C4-2B (cell line): ENCODE results near the gene SMAD2.
"Not testable (repeated sequence)": the region's sequence is repeated elsewhere in the genome, so short reads cannot be mapped to it uniquely, and the experiment has no call there.

ENCODE experiments used
- CTCF ChIP-seq: fragments of 450-650 bp; conservative IDR thresholded peaks from 2 replicates; pipeline ENCODE4 v1.5.1; 2017; ENCODE audit warnings: mild to moderate bottlenecking
- ZFX ChIP-seq: fragments of 450-650 bp; IDR thresholded peaks from 2 replicates; pipeline ENCODE4 v1.6.1; 2017

DNA sequence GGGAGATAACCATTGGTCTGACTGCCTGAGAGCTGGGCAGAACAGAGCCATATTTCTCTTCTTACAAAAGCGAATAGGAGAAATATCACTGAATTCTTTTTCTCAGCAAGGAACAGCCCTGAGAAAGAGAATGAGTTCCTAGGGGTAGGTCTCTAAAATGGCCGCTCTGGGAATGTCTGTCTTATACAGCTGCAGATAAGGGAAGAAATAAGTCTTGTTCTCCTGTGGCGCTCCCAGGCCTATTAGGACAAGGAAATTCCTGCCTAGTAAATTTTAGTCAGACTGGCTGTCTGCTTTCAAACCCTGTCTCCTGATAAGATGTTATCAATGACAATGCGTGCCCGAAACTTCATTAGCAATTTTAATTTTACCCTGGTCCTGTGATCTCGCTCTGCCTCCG is 30.5 kb upstream of the SMAD2 start:
- TF ChIP-seq CTCF, ZFX: not testable (repeated sequence)
